Measurements from ENCODE around the gene RAP1A. TPM values are rescaled to one million over a fixed set of nuclear protein-coding genes. Genes with fewer than 3 reads are reported as not detected.

Gene RAP1A
- polyA plus RNA-seq, 4 donors = 67.6 to 89.2 (median 84.5) TPM

DNA sequence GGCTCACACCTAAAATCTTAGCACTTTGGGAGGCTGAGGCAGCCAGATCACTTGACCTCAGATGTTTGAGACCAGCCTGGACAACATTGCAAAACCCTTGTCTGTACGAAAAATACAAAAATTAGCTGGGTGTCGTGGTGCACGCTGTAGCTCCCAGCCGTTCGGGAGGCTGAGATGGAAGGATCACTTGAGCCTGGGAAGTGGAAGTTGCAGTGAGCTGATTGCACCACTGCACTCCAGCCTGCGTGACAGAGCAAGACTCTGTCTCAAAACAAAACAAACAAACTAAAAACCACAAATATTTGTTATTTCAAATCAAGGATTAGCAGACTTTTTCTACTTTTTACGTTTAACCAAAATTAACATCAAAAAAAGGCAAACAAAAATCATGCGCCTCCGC is 88.3 kb downstream of the RAP1A start:
- no peak for DNase-seq (ENCODE audit: low read depth in 4 of 4, low spot score in 3 of 4)

GRCh38 chr1:111709986-111710385 is 90.4 kb downstream of the RAP1A start:
- DNase-seq (ENCODE audit: low read depth in 4 of 4, low spot score in 3 of 4) = no peak

- DNase-seq (ENCODE audit: low read depth in 4 of 4, low spot score in 3 of 4) = no peak
Observed at GRCh38 chr1:111716333-111716732, 96.7 kb downstream of the RAP1A start.

DNA sequence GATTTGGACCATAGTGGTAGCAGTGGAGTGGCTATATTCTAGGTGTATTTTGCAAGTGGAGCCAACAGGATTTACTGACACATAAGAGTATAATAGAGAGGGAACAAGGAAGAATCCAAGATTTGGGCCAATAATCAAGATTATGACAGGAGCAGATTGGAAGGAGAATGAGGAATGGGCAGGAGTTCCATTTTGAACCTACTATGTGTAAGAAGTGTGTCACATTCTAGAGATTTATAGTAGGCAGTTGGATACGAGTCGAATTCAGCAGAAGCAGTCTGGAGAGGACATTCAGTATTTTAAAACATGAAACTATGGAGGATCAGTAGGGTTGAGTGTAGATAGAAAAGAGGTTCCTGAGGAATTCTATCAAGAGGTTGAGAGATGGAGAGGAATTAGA is 97.9 kb downstream of the RAP1A start:
- no peak for DNase-seq (ENCODE audit: low read depth in 4 of 4, low spot score in 3 of 4)

GRCh38 chr1:111719135-111719534 is 99.5 kb downstream of the RAP1A start:
- DNase-seq (ENCODE audit: low read depth in 4 of 4, low spot score in 3 of 4) = no peak

- no peak for DNase-seq (ENCODE audit: low read depth in 4 of 4, low spot score in 3 of 4)
Observed at GRCh38 chr1:111719674-111720132, 100.1 kb downstream of the RAP1A start.

GRCh38 chr1:111720274-111720976 is 100.8 kb downstream of the RAP1A start:
- no peak for DNase-seq (ENCODE audit: low read depth in 4 of 4, low spot score in 3 of 4)

DNA sequence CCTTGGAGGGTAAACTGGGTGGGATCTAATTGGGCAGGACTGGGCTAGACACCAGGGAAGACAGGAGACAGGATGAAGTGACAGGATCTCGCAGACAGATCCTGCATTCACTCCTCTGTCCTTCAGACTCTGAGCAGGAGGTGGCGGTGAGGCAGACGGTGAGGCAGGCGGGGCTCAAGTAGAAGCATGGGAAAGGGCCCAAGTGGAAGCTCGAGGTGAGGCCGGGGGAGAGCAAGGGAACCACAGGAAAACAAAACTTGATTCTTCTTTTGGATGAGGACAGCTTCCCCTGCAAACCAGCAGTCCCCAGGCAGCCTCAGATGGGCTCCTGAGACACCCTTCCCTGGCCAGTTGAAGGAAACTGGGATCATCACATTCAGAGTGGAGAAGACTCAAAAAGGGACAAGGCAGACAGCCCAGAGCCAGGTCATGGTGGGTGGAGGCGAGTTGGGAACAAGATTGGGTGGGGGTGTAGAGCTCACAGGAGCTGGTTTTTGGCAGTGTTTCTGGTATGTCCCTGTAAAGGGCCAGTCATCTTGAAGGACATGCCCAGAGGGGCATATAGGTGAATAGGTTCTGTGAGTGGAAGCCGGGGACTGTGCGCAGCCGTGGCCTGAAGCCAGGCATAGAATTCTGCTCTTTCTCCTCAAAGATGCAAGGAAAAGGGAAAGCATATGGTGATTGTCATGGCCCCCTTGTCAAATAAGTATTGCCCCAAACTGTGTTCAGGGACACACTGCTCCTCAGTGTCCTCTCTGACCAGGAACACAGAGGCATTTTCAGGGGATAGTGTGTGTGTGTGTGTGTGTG is 101.6 kb downstream of the RAP1A start:
- DNase-seq (ENCODE audit: low read depth in 4 of 4, low spot score in 3 of 4) = no peak

GRCh38 chr1:111723091-111723806 is 103.7 kb downstream of the RAP1A start:
- DNase-seq (ENCODE audit: low read depth in 4 of 4, low spot score in 3 of 4) = no peak

DNA sequence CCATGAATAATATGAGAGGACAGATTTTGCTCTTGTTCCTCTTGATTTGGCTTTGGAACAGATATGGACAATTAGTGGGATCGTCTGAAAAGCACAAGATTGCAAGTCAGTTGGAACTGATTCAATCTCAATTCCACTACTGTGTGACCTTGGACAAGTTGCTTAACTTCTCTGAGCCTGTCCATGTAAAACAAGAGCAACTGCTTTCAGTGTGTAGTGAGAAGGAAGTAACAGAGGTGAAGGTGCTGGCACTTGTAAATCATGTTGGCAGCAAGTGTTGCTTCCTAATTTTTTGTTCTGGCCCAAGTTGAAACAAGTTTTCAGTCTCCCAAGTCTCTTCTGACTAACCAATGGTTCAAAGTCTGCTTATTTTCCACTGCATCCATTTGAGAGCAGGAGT is 104.3 kb downstream of the RAP1A start:
- DNase-seq (ENCODE audit: low read depth in 4 of 4, low spot score in 3 of 4) = no peak

DNA sequence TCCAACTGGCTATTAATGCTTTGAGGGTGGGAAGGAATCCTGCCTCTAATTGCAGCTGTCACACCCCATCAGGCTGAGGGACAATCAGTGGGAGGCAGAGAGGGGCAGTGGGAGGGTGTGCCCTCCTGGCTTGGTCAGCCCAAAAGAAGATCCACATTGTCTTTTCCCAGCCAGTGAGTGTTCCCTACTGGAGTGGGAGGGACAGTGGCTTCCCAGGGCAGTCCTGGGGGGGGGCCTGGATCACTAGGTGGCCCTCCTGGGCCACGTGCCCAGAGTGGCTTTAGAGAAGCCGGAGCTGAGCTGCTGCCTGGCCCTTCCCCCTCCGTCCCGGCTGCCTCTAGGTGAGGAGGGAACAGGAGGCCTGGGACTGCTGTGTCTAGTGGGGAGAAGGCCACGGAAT is 105.6 kb downstream of the RAP1A start:
- DNase-seq (ENCODE audit: low read depth in 4 of 4, low spot score in 3 of 4) = no peak

DNA sequence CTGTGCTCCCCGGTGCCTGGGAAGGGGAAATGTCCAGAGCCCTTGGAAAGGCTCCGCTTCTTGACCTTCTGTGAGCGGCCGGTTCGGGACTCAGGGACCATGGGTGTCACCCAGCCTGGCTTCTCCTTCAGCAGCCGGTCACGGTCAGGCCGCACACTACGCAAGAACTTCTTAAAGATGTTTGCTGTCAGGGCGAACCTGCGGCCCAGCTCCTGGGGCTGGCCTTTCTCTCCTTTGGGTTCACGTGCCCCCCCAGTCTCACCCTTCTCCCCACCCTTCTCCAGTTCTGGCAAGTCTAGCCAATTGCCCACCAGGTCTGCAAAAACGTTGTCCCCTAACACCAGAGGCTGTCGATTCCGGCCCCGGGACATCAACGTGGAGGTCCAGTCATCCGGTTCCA is 107.5 kb downstream of the RAP1A start:
- no peak for DNase-seq (ENCODE audit: low read depth in 4 of 4, low spot score in 3 of 4)

DNA sequence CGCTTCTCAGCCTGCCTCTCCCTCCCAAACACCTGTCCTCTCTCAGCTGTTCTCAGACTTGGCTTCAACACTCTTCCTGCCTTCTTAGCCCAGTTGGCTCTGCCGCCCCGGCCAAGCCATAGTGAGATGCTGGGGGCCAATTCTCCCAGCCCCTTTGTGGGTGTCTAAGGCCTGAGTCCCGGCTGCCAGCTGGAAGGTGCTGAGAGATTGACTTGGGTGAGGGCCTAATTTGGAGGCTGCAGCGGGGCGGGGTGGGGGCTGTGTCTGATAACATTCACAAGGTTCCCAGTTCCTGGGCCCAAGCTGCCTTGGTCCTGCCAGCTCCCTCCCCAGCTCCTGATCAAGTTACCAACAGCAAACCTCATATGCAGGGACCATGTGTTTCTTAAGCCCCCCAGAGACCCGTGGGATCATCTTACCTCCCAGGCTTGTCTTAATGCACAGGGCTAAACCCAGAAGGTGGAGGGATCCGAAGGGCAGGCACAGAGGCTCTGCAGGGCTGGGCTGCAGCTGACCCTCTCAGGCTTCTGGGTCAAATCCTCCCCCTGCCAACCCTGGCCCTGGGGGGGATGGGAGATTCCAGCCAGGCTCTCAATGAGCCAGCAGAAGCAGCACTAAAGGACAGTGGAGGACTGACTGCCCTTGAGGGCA is 109.8 kb downstream of the RAP1A start:
- DNase-seq (ENCODE audit: low read depth in 4 of 4, low spot score in 3 of 4) = no peak

- no peak for DNase-seq (ENCODE audit: low read depth in 4 of 4, low spot score in 3 of 4)
Observed at GRCh38 chr1:111729946-111730681, 110.5 kb downstream of the RAP1A start.

GRCh38 chr1:111730706-111731105 is 111.1 kb downstream of the RAP1A start:
- DNase-seq (ENCODE audit: low read depth in 4 of 4, low spot score in 3 of 4) = no peak

- DNase-seq (ENCODE audit: low read depth in 4 of 4, low spot score in 3 of 4) = no peak
Observed at GRCh38 chr1:111731956-111732355, 112.4 kb downstream of the RAP1A start.

DNA sequence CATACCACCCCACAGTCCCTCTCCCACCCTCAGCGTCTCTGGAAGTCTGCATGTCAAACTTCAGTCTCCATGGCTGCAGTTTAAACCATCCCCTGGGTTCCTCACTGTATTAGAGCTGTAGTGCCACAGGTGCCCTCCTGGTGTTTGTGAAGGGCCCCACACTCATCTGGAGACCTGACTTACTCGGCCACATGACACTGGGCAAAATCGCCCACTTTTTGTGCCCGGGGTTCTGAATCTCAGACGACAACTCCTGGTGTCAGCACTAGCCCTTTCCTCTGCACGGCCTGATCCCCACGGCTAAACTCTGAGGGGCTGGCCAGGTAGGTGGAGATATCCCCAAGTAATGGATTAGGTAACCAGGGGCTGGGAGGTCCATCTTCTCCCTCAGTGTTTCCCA is 113.1 kb downstream of the RAP1A start:
- DNase-seq (ENCODE audit: low read depth in 4 of 4, low spot score in 3 of 4) = no peak

DNA sequence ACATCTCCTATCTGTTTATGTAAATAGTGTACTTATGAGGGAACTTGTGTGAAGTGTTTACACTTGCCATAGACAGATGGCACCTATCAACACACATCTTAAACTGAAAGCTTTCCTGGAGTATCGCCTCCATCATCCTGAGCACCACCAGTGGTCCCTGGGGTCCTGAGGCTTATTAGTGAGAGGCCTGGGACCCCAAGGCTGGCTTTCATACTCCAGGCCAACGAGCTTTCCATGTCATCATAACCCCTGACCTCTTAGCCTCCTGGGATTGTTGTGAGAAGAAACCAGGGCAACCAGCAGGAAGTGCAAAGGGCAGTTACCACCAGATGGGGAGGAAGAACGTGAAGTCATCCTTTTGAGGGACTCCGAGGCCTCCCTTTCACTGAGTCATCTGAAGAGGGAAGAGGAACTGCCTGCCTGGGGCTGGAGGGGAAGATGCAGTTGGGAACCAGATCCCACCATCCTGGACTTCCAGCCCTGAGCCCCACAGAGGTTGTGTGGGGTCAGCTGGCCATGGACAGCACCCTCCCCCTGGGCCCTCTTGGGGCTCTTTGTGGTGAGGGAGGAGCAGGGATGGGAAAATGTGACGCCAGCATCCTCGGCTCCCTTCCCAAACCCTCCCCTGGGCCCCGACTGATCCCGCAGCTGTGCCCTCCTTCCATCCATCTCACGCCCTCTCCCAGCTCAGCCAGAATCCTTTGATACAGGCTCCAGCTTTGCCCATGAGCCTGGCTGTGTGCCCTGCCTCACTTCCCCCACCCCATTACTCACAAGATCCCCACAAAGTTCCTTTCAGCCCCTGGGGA is 113.8 kb downstream of the RAP1A start:
- DNase-seq (ENCODE audit: low read depth in 4 of 4, low spot score in 3 of 4) = no peak

GRCh38 chr1:111733992-111734341 is 114.4 kb downstream of the RAP1A start:
- DNase-seq (ENCODE audit: low read depth in 4 of 4, low spot score in 3 of 4) = no peak

DNA sequence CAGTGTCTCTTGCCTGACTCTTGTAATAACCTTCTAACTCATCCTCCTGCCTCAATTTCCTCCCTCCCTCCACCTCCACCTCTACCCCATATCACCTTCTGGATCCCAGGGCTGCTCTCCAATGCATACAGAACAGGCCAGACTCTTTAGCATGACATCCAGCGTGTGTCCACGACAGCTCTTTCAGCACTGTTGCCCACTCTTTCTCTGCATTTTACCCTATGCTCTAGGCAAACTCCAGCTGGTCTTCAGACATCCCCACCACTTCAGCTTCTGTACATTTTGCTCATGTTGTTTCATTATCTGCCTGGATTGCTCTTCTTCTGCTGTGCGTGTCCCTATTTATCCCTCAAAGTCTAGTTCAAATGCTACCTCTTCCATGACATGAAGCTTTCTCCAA is 114.8 kb downstream of the RAP1A start:
- DNase-seq (ENCODE audit: low read depth in 4 of 4, low spot score in 3 of 4) = no peak

Data from left renal pelvis (tissue), 4 donors.